IPS-18a (cell line): ENCODE data around the gene GGACT.
A peak's percentile ranks its signal among the peaks of the same experiment; 100 is the strongest.

Experiments
- H3K27ac ChIP-seq: one replicate; pipeline ENCODE4 v1.5.1; 2013; ENCODE audit warnings: low read length
- H3K27me3 ChIP-seq: one replicate; pipeline ENCODE4 v1.6.1; 2013; ENCODE audit warnings: mild to moderate bottlenecking, low read length; ENCODE audit not compliant: control insufficient read depth, insufficient read depth
- H3K36me3 ChIP-seq: one replicate; pipeline ENCODE4 v1.6.1; 2013; ENCODE audit warnings: low read depth, low read length; ENCODE audit not compliant: control insufficient read depth
- H3K4me1 ChIP-seq: one replicate; pipeline ENCODE4 v1.6.1; 2013; ENCODE audit warnings: low read depth, low read length; ENCODE audit not compliant: control insufficient read depth
- H3K4me3 ChIP-seq: one replicate; pipeline ENCODE4 v1.5.1; 2013; ENCODE audit warnings: low read length
- H3K9ac ChIP-seq: one replicate; pipeline ENCODE4 v1.6.1; 2013; ENCODE audit warnings: mild to moderate bottlenecking, low read length, moderate library complexity
- H3K9me3 ChIP-seq: one replicate; pipeline ENCODE4 v1.6.1; 2013; ENCODE audit warnings: low read depth, low read length; ENCODE audit not compliant: control insufficient read depth

GGACT gene

GRCh38 chr13:100517135-100517534 is 71.5 kb downstream of the GGACT start:
- Histone ChIP-seq H3K4me1 (peaks cover 46% of the 10 kb centered on the region), H3K36me3 (no peaks in the 10 kb centered on the region), H3K9ac (no peak overlapping the region), H3K27ac (no peak overlapping the region), H3K27me3 (no peaks in the 10 kb centered on the region), H3K4me3 (no peak overlapping the region), H3K9me3 (no peaks in the 10 kb centered on the region)

GRCh38 chr13:100515410-100515800 is 73.2 kb downstream of the GGACT start:
- no peak overlapping the region for H3K4me3 ChIP-seq
- H3K27me3 ChIP-seq = no peaks in the 10 kb centered on the region
- H3K27ac ChIP-seq = no peak overlapping the region
- H3K36me3 ChIP-seq = no peaks in the 10 kb centered on the region
- H3K4me1 ChIP-seq = peaks cover 45% of the 10 kb centered on the region
- no peaks in the 10 kb centered on the region for H3K9me3 ChIP-seq
- H3K9ac ChIP-seq = no peak overlapping the region

- peaks cover 50% of the 10 kb centered on the region for H3K4me1 ChIP-seq
- H3K27me3 ChIP-seq = no peaks in the 10 kb centered on the region
- H3K9me3 ChIP-seq = no peaks in the 10 kb centered on the region
- no peak overlapping the region for H3K27ac ChIP-seq
- H3K9ac ChIP-seq = no peak overlapping the region
- no peak overlapping the region for H3K4me3 ChIP-seq
- H3K36me3 ChIP-seq = no peaks in the 10 kb centered on the region
These were observed 73.7 kb downstream of the GGACT start for GRCh38 chr13:100514788-100515409.

GRCh38 chr13:100513987-100514670 is 74.5 kb downstream of the GGACT start:
- no peak overlapping the region for H3K4me3 ChIP-seq
- H3K27ac ChIP-seq = no peak overlapping the region
- H3K27me3 ChIP-seq = no peaks in the 10 kb centered on the region
- H3K4me1 ChIP-seq = peaks cover 58% of the 10 kb centered on the region
- H3K9me3 ChIP-seq = no peaks in the 10 kb centered on the region
- H3K9ac ChIP-seq = no peak overlapping the region
- no peaks in the 10 kb centered on the region for H3K36me3 ChIP-seq

GRCh38 chr13:100513171-100513570 is 75.4 kb downstream of the GGACT start:
- no peak overlapping the region for H3K9ac ChIP-seq
- no peaks in the 10 kb centered on the region for H3K27me3 ChIP-seq
- peaks cover 64% of the 10 kb centered on the region for H3K4me1 ChIP-seq
- no peaks in the 10 kb centered on the region for H3K9me3 ChIP-seq
- H3K4me3 ChIP-seq = no peak overlapping the region
- H3K36me3 ChIP-seq = no peaks in the 10 kb centered on the region
- H3K27ac ChIP-seq = no peak overlapping the region

GRCh38 chr13:100512422-100512821 is 76.2 kb downstream of the GGACT start:
- H3K4me3 ChIP-seq = no peak overlapping the region
- H3K9ac ChIP-seq = no peak overlapping the region
- H3K4me1 ChIP-seq = peaks cover 60% of the 10 kb centered on the region

GRCh38 chr13:100511466-100511865 is 77.1 kb downstream of the GGACT start:
- Histone ChIP-seq H3K36me3 (no peaks in the 10 kb centered on the region), H3K4me1 (peaks cover 57% of the 10 kb centered on the region), H3K9me3 (no peaks in the 10 kb centered on the region), H3K4me3 (no peak overlapping the region), H3K9ac (no peak overlapping the region), H3K27ac (no peak overlapping the region), H3K27me3 (no peaks in the 10 kb centered on the region)

More at GRCh38 chr13:100512422-100512821, 76.2 kb downstream of the GGACT start:
- Histone ChIP-seq H3K27ac (no peak overlapping the region), H3K9me3 (no peaks in the 10 kb centered on the region), H3K27me3 (no peaks in the 10 kb centered on the region), H3K36me3 (no peaks in the 10 kb centered on the region)

- Histone ChIP-seq H3K36me3 (no peaks in the 10 kb centered on the region), H3K4me3 (peak overlapping the region; percentile 23), H3K9me3 (no peaks in the 10 kb centered on the region), H3K27ac (peak overlapping the region; percentile 63), H3K27me3 (no peaks in the 10 kb centered on the region), H3K4me1 (peaks cover 57% of the 10 kb centered on the region), H3K9ac (peak overlapping the region; percentile 17)
These were observed 78.2 kb downstream of the GGACT start for GRCh38 chr13:100510208-100510957.

GRCh38 chr13:100508996-100509395 is 79.6 kb downstream of the GGACT start:
- H3K27ac ChIP-seq = peak overlapping the region; percentile 33

GRCh38 chr13:100508455-100508854 is 80.1 kb downstream of the GGACT start:
- Histone ChIP-seq H3K27ac (no peak overlapping the region), H3K4me3 (no peak overlapping the region), H3K27me3 (no peaks in the 10 kb centered on the region), H3K9ac (no peak overlapping the region), H3K9me3 (no peaks in the 10 kb centered on the region), H3K36me3 (no peaks in the 10 kb centered on the region), H3K4me1 (peaks cover 44% of the 10 kb centered on the region)

More at GRCh38 chr13:100508996-100509395, 79.6 kb downstream of the GGACT start:
- Histone ChIP-seq H3K4me3 (no peak overlapping the region), H3K9me3 (no peaks in the 10 kb centered on the region), H3K9ac (peak overlapping the region; percentile 9), H3K36me3 (no peaks in the 10 kb centered on the region), H3K27me3 (no peaks in the 10 kb centered on the region), H3K4me1 (peaks cover 49% of the 10 kb centered on the region)

- Histone ChIP-seq H3K27ac (no peak overlapping the region), H3K4me1 (peaks cover 39% of the 10 kb centered on the region), H3K9me3 (no peaks in the 10 kb centered on the region), H3K9ac (no peak overlapping the region), H3K27me3 (no peaks in the 10 kb centered on the region), H3K36me3 (no peaks in the 10 kb centered on the region), H3K4me3 (no peak overlapping the region)
These were observed 81.8 kb downstream of the GGACT start for GRCh38 chr13:100506600-100507422.
